GM13977 (cell line): ENCODE data around the gene PRDM2.

Experiments
- DNase-seq: peaks from one replicate; pipeline ENCODE4 v3.0.0; 2012; ENCODE audit warnings: low spot score
- CTCF ChIP-seq: IDR thresholded peaks from 2 replicates; pipeline ENCODE4 v1.5.1; 2012; ENCODE audit warnings: mild to moderate bottlenecking, control low read depth; ENCODE audit not compliant: insufficient read depth; ENCODE audit errors: extremely low read depth, missing control alignments
- in situ Hi-C: fragments of 300-500 bp; cut with MboI; formaldehyde crosslinking; loops from one replicate; pipeline ENCODE4 v1.12.0; 2022; ENCODE audit warnings: low sequenced_read_pairs, low pct_unique_long_range_greater_than_20kb, mixed read lengths, inconsistent platforms; ENCODE audit not compliant: unreplicated experiment

The PRDM2 gene, protein sequence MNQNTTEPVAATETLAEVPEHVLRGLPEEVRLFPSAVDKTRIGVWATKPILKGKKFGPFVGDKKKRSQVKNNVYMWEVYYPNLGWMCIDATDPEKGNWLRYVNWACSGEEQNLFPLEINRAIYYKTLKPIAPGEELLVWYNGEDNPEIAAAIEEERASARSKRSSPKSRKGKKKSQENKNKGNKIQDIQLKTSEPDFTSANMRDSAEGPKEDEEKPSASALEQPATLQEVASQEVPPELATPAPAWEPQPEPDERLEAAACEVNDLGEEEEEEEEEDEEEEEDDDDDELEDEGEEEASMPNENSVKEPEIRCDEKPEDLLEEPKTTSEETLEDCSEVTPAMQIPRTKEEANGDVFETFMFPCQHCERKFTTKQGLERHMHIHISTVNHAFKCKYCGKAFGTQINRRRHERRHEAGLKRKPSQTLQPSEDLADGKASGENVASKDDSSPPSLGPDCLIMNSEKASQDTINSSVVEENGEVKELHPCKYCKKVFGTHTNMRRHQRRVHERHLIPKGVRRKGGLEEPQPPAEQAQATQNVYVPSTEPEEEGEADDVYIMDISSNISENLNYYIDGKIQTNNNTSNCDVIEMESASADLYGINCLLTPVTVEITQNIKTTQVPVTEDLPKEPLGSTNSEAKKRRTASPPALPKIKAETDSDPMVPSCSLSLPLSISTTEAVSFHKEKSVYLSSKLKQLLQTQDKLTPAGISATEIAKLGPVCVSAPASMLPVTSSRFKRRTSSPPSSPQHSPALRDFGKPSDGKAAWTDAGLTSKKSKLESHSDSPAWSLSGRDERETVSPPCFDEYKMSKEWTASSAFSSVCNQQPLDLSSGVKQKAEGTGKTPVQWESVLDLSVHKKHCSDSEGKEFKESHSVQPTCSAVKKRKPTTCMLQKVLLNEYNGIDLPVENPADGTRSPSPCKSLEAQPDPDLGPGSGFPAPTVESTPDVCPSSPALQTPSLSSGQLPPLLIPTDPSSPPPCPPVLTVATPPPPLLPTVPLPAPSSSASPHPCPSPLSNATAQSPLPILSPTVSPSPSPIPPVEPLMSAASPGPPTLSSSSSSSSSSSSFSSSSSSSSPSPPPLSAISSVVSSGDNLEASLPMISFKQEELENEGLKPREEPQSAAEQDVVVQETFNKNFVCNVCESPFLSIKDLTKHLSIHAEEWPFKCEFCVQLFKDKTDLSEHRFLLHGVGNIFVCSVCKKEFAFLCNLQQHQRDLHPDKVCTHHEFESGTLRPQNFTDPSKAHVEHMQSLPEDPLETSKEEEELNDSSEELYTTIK (N-terminal part only)

GRCh38 chr1:13699936-13700520, at the start of gene PRDM2:
PRDM2 (plus strand) TSS chr1:13700188; CDS start chr1:13715606, 15,418 bp downstream.
- in situ Hi-C loops: loop anchor here (25.0 kb wide), 1 partner anchor 262 kb away; no protein-coding TSS in a partner anchor
- DNase-seq: peak; percentile 78
- TF ChIP-seq CTCF: no peak

DNA sequence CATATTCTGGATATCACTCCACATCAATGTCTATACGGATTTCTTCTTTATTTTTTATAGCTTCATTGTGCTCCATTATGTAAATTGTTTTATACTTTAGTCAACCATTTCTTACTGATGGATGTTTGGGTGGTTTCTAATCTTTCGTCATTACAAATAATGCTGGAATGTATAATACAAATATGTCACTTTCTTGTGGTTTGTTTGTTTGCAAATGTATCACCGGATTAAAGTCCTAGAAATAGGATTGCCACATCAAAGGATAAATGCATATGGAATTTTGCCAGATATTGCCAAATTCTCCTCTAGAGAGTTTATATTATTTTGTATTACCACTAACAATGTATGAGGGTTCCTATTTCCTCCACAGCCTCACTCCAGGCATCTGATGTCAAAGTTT, 48.7 kb upstream of the PRDM2 start:
- in situ Hi-C loops: no loop called here
- DNase-seq: no peak
- TF ChIP-seq CTCF: no peak

- no peak for TF ChIP-seq CTCF
- DNase-seq: no peak
- in situ Hi-C loops: no loop called here
These were observed 47.8 kb upstream of the PRDM2 start for GRCh38 chr1:13652238-13652637.

DNA sequence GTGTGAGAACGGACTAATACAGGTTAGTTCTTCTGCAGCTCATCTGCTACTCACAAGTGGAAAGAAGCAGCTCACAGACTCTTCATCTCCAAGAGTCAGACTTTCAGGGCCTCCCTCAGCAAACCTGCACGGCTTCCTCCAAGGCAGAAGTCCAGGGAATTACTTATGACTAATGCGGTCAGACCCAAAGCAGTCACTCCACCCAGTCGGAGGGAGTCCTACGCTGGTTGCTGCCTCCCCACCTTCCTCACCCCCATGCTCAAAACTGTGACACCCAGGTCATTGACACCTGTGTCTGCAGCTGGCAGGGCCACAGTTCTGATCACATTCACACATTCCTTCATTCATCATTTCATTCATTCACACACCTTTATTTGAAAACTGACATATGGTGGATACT, 38.4 kb upstream of the PRDM2 start:
- in situ Hi-C loops: loop anchor here (10.0 kb wide), 1 partner anchor 143 kb away; no protein-coding TSS in a partner anchor
- TF ChIP-seq CTCF: no peak
- no peak for DNase-seq

DNA sequence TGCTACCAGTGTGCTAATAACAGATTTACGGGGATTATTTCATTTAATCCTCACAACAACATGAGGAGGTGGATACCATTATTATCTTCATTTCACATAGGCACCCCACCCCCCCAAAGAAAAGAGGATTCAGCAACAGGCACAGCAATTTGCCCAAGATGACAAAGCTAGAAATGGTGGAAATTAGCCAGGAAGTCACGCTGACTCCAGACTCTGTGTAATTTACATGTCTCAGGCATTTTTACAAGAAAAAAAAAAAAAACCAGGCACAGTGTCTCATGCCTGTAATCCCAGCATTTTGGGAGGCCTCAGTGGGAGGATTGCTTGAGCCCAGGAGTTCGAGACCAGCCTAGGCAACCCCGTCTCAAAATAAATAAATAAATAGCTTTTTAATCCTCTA, 37.5 kb upstream of the PRDM2 start:
- TF ChIP-seq CTCF: no peak
- in situ Hi-C loops: loop anchor here (10.0 kb wide), 1 partner anchor 142 kb away; no protein-coding TSS in a partner anchor
- DNase-seq: no peak
